ENCODE results near the gene MARCHF10.

- no peak for TF ChIP-seq CTCF (IDR thresholded peaks at IDR 0.05; ENCODE audit: poor library complexity, severe bottlenecking)
- no peak for TF ChIP-seq TAF1 (IDR thresholded peaks at IDR 0.05; ENCODE audit: low read depth)
These were observed 143.6 kb downstream of the MARCHF10 start for GRCh38 chr17:62664336-62665120.

Measured in neural cell (in vitro differentiated cells).